Epithelial cell of esophagus (primary cell): ENCODE measurements around the gene AZU1.

ENCODE experiments used
- DNase-seq: peaks from one replicate; pipeline ENCODE4 v3.0.0; 2010; ENCODE audit warnings: low read depth
- H3K4me3 ChIP-seq: 2 replicates; pipeline ENCODE4 v1.5.1; 2011; ENCODE audit warnings: mild to moderate bottlenecking, low read length, control low read depth
- TF ChIP-seq, protein P1 (sequence below): IDR thresholded peaks from 2 replicates; pipeline ENCODE4 v1.5.1; 2011; ENCODE audit warnings: low read depth, mild to moderate bottlenecking, low read length, control low read depth, inconsistent platforms; ENCODE audit not compliant: insufficient read depth; ENCODE audit errors: missing control alignments

The AZU1 gene

DNA sequence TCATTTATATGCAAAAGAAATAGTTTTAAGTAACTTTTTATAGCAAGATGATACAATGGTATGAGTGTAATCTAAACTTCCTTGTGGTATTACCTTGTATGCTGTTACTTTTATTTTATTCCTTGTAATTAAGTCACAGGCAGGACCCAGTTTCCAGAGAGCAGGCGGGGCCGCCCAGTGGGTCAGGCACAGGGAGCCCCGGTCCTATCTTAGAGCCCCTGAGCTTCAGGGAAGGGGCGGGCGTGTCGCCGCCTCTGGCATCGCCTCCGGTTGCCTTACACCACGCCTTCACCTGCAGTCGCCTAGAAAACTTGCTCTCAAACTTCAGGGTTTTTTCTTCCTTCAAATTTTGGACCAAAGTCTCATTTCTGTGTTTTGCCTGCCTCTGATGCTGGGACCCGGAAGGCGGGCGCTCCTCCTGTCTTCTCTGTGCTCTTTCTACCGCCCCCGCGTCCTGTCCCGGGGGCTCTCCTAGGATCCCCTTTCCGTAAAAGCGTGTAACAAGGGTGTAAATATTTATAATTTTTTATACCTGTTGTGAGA, 16.1 kb upstream of the AZU1 start:
- TF ChIP-seq, protein P1, sequence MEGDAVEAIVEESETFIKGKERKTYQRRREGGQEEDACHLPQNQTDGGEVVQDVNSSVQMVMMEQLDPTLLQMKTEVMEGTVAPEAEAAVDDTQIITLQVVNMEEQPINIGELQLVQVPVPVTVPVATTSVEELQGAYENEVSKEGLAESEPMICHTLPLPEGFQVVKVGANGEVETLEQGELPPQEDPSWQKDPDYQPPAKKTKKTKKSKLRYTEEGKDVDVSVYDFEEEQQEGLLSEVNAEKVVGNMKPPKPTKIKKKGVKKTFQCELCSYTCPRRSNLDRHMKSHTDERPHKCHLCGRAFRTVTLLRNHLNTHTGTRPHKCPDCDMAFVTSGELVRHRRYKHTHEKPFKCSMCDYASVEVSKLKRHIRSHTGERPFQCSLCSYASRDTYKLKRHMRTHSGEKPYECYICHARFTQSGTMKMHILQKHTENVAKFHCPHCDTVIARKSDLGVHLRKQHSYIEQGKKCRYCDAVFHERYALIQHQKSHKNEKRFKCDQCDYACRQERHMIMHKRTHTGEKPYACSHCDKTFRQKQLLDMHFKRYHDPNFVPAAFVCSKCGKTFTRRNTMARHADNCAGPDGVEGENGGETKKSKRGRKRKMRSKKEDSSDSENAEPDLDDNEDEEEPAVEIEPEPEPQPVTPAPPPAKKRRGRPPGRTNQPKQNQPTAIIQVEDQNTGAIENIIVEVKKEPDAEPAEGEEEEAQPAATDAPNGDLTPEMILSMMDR, result no peak
- DNase-seq, result no peak
- no peak overlapping the region for H3K4me3 ChIP-seq

DNA sequence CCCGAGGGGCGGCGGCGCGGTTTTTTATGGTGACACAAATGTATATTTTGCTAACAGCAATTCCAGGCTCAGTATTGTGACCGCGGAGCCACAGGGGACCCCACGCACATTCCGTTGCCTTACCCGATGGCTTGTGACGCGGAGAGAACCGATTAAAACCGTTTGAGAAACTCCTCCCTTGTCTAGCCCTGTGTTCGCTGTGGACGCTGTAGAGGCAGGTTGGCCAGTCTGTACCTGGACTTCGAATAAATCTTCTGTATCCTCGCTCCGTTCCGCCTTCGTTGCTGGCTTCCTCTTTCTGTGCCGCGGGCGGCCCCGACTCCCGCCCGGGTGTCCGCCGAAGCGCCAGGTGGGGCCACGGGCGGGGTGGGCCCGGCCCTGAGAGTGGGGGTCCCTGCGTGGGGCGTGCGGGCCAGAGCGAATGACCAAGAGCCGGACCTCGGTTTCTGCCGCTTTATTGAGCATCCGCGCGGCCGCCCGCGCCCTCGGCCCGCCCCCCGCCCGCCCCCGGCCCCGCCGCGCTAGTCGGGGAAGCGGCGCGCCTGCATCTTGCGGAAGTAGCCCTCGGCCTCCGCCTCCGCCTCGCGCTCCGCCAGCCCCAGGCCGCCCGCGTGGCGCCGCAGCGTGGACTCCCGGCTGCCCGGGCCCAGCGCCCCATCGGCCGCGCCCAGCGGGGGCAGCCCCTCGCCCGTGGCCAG, 15.4 kb upstream of the AZU1 start:
- no peak overlapping the region for H3K4me3 ChIP-seq
- TF ChIP-seq, protein P1, result no peak
- DNase-seq, result no peak

DNA sequence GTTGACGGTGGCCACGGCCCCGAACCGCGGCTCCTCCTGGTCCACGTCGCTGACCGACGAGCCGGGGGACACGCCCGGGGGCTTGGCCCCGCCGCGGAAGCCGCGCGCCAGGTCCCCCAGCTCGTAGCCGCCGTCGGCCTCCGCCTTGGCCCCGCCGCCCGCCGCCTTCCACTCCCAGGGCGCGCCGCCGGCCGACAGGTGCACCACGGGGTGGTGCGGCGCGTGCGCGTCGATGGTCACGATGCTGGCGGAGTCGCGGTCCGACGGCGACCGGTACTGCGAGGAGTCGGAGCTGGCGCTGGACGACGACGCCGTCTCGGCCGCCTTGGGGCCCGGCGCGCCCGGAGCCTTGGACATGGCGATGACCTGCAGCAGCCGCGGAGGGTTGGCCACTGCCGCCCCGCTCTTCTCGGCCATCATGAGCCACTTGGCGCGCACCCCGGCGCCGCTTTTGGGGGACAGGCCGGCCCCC, 14.9 kb upstream of the AZU1 start:
- TF ChIP-seq, protein P1, result no peak
- H3K4me3 ChIP-seq, result no peak overlapping the region
- DNase-seq, result no peak

DNA sequence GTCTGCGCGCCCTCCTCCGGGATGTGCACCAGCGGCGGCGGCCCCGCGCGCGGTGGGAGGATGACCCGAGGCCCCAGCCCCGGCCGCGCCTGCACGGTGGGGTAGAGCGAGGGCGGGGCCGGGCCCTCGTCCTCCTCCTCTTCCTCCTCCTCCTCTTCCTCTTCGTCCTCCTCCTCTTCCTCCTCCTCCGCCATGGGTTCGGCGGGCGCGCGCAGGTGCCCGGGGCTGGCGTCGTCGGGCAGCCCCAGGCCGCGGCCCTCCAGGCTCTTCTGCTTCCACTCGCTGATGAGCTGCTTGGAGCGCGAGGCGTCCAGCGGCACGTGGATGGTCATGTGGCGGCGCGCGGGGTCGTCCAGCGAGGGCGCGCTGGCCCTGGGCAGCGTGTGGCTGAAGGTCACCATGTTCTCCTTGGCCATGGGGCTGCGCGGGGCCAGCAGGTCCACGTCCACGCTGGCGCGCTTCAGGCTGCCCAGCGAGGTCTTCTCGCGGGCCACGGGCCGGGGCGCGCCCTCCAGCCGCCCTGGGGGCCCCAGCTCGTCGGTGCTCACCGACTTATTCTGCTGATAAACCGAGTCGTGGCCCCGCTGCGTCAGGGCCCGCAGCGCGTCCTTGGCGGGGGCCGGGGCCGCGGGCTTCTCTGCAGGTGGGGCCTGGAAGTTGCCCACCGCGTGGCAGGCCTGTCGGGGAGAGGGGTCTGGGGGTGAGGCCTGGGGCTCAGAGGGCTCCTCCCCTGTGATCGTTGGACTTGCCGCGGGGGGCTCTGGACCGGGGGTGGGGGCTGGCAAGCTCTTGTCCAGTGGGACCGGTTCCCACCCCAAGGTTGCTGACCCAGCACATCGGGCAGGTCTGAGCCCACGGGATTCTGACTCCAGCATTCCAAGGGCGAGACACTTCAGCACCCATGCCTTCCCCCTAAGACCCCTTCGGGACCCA, 14.2 kb upstream of the AZU1 start:
- TF ChIP-seq, protein P1, result no peak
- no peak overlapping the region for H3K4me3 ChIP-seq
- DNase-seq, result no peak

DNA sequence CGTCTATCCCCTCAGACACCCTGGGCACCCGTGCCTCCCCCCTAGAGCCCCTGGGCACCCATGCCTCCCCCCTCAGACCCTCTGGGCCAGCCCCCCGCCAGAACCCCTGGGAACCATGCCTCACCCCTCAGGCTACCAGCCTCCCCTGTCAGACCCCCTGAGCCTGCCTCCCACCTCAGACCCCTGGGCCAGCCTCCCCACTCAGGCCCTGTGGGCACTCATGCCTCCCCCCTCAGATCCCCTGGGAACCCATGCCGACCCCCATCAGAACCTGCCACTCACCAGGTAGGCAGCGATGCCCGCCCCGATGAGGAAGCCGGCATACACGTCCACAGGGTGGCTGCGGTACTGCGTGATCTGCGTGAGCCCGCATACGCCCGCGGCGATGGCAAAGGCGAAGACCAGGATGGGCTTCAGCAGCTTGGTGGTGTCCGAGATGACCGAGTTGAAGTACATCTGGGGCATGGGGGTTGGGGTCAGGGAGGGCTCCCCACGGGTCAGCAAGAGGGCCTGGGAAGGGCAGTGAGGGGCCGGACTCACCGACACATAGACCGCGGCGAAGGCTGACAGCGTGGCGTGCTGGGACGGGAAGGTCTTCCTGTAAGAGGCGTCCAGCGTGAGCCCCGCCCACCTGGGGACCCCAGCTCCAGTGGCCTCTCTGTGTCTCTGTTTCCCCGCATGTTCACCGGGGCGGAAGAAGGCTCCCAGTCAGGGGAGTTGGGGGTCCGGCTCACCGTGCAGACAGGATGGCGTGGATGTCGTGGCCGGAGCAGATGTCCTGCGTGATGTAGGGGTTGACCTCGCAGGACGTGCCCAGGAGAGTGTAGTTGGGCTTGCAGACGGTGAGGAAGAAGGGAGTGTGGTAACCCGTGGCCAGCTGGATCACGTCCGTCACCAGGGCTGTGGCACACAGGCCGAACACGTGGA, 13.2 kb upstream of the AZU1 start:
- H3K4me3 ChIP-seq, result no peak overlapping the region
- TF ChIP-seq, protein P1, result no peak
- no peak for DNase-seq

DNA sequence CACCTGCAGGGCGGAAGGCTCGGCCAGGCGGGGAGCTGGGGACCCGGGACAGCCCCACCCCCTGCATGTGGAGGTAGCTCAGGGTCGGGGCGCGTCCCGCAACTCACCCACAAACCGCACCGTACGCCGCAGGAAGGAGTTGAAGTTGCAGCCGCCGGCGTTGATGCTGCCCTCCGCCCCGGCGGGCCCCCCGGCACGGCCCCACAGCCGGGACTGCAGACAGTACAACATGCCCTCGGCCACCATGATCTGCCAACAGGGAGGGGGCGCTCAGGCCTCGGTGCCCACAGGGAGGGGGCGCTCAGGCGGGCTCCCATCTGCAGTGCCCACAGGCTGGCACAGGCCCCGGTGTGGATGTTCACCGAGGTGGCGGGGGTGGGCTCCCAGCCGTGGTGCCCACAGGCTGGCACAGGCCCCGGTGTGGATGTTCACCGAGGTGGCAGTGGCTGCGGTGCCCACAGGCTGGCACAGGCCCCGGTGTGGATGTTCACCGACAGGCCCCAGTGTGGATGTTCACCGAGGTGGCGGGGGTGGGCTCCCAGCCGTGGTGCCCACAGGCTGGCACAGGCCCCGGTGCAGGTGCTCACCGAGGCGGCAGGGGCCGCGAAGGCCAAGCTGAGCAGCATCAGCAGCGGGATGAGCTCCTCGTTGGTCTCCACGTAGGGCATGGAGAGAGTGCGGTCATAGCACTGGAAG, 12.4 kb upstream of the AZU1 start:
- DNase-seq, result no peak
- TF ChIP-seq, protein P1, result no peak
- no peak overlapping the region for H3K4me3 ChIP-seq
